22Rv1 (cell line): ENCODE results near the gene CAPRIN1.

Experiments used
- ZFX ChIP-seq: fragments of 450-650 bp; IDR thresholded peaks from 2 replicates; pipeline ENCODE4 v1.6.1; 2017; ENCODE audit warnings: antibody characterized with exemption, borderline replicate concordance
- TF ChIP-seq, protein P1 (sequence below): fragments of 450-650 bp; IDR thresholded peaks from 2 replicates; pipeline ENCODE4 v1.5.1; 2017; ENCODE audit warnings: mild to moderate bottlenecking

DNA sequence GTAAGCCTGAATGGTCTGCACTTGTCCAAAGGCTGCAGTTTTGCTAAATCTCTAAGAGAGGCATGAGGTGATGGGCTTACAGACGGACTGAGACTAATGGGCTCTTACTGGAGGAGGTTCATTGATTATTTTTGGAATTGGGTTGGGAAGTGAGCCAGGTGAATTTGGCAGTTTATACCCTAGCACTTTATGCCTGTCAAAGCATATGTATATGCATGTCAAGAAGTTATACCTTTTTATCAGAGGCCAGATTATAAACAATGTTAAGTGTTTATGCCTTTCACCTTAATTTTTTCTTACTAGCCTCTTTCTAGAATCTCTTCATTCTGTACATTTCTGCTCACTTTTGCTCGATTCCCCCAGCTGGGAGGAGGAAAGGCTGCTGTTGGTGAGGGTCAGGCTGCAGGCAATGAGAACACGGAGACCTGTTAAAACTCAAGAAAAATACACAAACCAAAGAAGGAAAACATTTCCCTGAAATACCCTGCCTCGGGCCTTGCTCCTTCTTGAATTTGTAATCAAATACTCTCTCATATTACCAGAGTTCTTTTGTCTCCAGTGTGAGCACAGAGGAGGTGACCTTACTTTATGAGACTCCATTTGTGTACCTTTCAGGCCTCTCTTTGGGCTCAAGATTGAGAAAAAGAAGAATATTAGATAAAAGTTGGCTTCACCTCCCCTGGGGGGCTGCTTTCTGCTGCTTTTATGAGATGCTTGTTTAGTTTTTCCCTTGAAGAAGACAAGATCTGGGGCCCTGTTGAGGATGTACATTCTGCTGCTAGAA lies 73.5 kb downstream of the CAPRIN1 start:
- TF ChIP-seq, protein P1, sequence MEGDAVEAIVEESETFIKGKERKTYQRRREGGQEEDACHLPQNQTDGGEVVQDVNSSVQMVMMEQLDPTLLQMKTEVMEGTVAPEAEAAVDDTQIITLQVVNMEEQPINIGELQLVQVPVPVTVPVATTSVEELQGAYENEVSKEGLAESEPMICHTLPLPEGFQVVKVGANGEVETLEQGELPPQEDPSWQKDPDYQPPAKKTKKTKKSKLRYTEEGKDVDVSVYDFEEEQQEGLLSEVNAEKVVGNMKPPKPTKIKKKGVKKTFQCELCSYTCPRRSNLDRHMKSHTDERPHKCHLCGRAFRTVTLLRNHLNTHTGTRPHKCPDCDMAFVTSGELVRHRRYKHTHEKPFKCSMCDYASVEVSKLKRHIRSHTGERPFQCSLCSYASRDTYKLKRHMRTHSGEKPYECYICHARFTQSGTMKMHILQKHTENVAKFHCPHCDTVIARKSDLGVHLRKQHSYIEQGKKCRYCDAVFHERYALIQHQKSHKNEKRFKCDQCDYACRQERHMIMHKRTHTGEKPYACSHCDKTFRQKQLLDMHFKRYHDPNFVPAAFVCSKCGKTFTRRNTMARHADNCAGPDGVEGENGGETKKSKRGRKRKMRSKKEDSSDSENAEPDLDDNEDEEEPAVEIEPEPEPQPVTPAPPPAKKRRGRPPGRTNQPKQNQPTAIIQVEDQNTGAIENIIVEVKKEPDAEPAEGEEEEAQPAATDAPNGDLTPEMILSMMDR, result no peak
- no peak for TF ChIP-seq ZFX
